HG03196 (cell line): ENCODE measurements around the gene SNX5.

Experiments
- ATAC-seq: cut with Tn5 transposase; IDR thresholded peaks from one replicate; pipeline ENCODE4 v1.9.1; 2021; ENCODE audit not compliant: unreplicated experiment

Gene SNX5

GRCh38 chr20:17921774-17922173 lies 46.8 kb downstream of the SNX5 start:
- no peak for ATAC-seq

DNA sequence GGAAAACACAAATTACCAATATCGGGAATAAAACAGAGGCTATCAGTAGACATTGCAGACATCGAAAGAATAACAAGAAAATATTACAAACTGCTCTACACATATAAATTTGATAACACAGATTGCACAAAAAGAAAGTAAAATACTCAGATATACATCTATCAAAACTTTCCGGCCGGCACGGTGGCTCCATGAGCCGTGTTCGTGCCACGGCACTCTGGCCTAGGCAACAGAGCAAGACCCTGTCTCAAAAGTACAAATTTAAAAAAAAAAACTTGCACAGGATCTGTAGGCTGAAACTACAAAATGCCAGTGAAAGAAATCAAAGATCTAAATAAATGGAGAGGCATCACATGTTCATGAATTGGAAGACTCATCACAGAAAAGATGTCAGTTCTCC lies 49.4 kb downstream of the SNX5 start:
- no peak for ATAC-seq

DNA sequence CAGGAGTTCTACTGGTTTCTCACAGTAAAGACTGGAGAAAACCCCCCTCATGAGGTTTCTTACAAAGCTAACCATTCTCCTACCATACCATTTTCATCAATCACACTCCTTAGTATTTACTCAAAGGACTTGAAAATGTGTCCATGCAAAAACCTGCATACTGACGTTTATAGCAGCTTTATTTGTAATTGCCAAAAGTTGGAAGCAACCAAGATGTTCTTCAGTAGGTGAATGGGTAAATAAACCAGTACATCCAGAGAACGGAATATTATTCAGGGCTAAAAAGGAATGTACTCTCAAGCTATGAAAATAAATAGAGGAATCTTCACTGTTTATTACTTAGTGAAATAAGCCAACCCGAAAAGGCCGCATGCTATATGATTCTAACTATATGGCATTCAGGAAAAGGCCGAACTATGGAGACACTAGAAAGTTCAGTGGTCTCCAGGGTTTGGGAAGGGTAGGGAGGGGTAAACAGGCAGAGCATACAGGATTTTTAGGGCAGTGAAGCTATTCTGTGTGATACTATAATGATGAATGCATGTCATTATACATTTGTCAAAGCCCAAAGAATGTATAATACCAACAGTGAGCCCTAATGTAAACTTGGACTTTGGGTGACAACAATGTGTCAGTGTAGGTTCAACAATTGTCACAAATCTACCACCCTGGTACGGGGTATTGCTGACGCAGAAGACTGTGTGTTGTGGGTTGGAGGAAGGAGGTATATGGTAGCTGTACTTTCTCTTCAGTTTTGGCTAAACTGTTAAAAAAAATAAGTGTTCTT lies 50.6 kb downstream of the SNX5 start:
- ATAC-seq, result no peak

GRCh38 chr20:17916433-17916891 lies 52.1 kb downstream of the SNX5 start:
- ATAC-seq, result no peak

DNA sequence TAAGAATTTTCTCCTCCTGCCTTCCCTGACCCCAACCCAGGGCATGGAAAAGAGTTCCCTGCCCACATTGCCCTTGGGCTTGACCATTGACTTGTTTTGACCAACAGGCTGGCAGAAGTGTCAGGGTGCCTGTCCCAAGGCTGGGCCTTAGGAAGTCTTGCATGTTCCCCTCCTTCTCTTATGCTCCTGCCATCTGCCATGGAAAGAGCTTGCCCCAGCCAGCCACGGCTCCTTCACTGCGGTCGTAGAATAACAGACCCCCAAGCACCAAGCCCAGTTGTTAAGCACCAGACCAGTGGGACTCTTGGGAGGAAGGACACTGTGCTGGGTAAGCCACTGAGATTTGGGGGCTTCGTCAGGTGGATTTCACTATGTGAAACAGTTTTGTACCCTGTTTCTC lies 53.6 kb downstream of the SNX5 start:
- no peak for ATAC-seq

DNA sequence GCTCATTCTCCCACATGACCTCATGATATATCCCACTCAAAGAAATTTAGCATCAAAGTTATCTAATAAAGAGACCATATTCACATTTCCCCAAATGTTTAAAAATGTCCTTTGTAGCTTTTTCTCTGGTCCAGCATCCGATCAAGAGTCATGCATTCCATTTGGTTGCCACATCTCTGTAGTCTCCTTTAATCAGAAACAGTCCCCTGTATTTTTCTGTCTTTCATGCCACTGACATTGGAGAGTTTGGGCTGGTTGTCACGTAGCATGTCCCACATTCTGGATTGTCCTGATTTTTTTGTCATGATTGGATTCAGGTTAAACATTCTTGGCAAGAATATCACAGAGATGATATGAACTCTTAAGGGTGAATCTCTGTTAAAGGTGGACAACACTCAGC lies 55.7 kb downstream of the SNX5 start:
- ATAC-seq, result no peak

GRCh38 chr20:17911927-17912326 lies 56.7 kb downstream of the SNX5 start:
- no peak for ATAC-seq

DNA sequence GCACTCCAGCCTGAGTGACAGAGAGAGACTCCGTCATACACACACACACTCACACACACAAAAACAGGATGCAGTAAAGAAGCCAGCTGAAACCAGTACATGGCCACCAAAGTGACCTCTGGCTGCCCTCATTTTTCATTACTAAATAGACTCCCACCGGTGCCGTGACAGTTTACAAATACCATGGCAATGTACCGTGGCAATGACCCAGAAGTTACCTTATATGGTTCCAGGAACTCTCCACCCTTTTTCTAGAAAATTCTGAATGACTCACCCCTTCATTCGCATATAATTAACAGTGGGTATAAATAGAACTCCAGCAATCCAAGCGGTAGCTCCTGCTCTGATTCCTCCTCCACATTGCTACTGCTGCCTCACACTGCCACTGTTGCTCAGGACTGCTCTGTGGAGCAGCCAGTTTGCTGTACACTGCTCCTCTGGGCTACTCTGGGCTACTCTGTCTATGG lies 57.7 kb downstream of the SNX5 start:
- no peak for ATAC-seq

DNA sequence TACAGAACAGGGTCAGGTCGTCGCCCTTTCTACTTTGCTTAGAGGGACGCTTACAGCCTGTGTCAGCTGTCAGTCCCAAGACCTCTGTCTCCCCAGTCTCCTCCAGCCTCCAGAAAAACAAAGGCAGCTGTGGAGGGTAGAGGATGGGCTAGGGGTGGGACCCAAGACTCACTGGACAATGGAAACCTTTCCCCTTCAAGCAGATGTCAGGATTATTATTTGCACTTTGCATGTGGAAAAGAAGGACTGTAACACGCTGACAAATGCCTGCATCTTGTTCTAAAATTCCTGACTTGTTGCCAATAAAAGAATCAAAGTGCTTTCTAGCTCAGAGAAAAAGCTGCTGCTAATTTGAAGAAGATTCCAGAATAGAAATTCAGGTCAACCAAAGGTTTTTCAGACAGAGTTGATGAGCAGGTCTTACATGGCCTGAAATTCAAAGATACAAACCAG lies 58.7 kb downstream of the SNX5 start:
- no peak for ATAC-seq

DNA sequence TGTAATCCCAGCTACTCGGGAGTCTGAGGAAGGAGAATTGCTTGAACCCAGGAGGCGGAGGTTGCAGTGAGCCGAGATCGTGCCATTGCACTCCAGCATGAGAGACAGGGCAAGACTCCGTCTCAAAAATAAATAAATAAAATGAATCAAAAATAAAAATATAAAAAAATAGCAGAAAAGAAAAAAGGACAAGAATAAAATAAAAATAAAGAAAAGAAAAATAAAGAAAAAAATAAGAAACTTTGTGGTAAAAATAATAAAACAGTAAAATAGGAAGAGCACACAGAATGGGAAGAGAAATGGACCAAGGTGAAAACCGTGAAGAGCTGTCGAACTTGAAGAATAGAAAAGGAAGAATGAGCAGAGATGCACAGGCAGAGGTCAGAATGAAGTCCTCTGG lies 63.0 kb downstream of the SNX5 start:
- ATAC-seq, result no peak

- peak; percentile 80 for ATAC-seq
Observed at GRCh38 chr20:17904027-17904426, 64.6 kb downstream of the SNX5 start.

DNA sequence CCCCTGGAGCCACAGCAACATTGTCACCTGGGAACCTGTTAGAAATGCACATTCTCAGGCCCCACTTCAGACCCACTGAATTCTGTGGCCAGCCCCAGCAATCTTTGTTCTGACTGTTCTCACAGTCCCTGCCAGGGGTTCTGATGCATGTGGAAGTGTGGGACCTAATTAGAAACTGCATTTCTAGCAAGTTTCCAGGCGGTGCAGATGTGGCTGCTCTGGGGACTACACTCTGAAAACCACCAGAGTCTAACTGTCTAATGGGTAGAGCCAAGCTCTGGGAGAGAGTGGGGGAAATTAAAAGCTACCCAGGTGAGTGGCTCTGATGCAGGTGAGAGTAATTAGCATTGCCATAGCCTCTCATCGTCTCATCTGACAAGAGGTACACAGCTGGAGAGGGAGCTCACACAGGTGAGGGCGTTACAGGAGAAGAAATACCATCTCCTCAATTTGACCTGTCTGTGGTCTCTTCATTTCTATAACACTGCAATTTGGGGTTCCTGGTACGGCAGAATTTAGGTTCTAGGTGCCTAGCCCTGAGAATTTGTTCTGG lies 66.0 kb downstream of the SNX5 start:
- ATAC-seq, result no peak

GRCh38 chr20:17901971-17902370 lies 66.6 kb downstream of the SNX5 start:
- no peak for ATAC-seq

- no peak for ATAC-seq
Observed at GRCh38 chr20:17898548-17898994, 70.0 kb downstream of the SNX5 start.

DNA sequence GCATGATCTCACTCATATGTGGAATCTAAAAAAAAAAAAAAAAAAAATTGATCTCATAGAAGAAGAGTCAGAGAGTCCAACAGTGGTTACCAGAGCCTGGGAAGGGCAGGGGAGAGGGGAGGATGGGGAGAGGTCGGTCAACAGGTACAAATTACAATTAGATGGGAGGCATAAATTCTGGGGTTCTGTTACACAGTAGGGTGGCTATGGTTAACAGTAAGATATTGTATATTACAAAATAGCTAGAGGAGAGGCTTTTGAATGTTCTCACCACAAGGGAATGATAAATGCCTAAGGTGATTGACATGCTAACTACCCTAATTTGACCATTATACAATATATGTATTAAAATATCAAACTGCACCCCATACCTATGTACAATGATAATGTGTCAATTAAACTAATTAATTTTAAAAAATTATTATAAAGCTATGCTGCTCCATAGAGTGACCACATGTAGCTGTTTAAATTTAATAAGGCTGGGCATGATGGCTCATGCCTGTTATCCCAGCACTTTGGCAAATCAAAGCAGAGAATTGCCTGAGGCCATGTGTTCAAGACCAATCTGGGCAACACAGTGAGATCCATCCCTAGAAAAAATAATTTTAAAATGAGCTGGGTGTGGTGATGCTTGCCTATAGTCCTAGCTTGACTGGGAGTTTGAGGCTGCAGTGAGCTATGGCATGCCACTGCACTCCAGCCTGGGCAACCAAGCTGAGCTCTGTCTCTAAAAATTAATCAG lies 70.9 kb downstream of the SNX5 start:
- ATAC-seq, result no peak

DNA sequence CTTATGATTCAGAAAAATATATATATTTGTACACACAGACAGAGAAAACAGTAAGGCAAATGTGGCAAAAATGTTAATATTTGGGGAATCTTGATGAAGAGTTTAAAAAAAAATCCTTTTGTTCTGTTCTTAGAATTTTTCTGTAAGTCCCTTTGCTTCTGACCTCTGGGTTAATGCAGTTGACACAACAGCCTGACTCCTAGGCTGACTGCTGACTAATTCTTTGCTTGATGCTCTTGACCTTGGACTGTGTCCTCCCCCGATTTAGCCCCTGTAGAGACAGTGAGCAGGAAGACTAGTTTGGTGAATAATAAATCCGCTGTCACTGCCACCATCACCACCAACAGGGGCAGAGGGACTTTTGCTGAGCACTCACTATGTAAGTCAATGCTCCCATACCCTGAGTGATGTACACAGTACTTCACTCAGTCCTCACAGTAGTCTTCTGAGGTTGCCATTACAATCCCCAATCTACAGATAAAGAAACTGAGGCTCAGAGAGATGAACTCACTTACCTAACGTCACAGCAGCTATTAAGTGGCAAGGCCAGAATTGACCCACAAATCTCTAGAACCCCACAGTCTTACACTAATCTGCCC lies 71.7 kb downstream of the SNX5 start:
- ATAC-seq, result peak; percentile 54

DNA sequence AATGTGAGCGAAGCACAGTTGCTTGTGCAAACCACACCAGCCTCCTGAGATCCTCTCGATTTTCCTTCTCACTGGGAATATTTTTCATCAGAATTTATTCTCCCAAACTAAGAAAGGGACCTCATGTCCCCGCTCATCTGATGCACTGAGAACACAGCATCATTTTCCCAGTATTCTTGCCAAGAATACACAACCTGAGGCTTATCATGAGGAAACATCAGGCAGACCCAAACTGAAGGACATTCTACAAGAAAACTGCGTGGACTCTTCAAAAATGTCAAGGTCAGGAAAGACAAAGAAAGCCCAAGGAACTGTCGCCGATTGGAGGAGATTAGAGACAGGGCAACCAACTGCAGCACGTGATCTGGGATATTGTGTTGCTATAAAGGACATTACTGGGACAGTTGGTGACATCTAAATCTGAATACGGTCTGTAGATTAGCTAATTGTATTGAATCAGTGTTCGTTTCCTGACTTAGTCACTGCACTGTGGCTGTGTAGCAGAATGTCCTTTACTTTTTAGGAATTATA lies 72.3 kb downstream of the SNX5 start:
- no peak for ATAC-seq

GRCh38 chr20:17895641-17896171 lies 72.9 kb downstream of the SNX5 start:
- peak; percentile 46 for ATAC-seq

GRCh38 chr20:17893445-17893844 lies 75.1 kb downstream of the SNX5 start:
- no peak for ATAC-seq

- ATAC-seq, result no peak
Observed at GRCh38 chr20:17892189-17892938, 76.2 kb downstream of the SNX5 start.
